ENCODE measurements around the gene AFMID. TPM values are rescaled to one million over a fixed set of nuclear protein-coding genes. Genes with fewer than 3 reads are reported as not detected.

Gene AFMID
- total and polyA plus RNA-seq, 2 donors (not counting 3 experiments of a cell fraction or from before 2014, with no cell fraction given), result 33.5 to 42.9 TPM

DNA sequence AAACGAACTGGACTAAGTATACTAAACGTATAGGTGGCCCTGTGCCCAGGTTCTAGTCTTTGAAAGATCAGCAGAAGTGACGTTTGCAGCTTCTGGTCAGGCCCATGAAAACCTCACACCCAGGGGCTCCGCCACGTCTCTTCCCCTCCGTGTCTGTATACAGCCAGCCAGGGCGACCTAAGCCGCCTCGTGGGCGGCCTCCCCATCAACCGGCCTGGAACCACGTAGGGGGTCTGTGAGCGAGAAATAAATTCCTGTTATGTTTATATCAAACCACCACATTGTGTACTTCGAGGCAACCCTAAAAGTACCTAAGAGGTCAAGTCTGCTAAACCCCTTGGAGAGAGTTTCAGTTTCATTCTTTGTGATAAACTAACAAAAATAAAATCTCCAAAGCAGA lies 7.1 kb upstream of the AFMID start:
- Histone ChIP-seq H3K9me3 (replicated peaks; ENCODE audit: control insufficient read depth, insufficient read depth, low read length) (no peaks in the 10 kb centered on the region), H3K79me2 (ENCODE audit: control insufficient read depth, insufficient read depth, low read length) (peaks cover 2% of the 10 kb centered on the region), H3K4me3 (replicated peaks in 1 of 3; ENCODE audit: insufficient read depth in 1 of 3, low read depth in 1 of 3, low read length in 3 of 3) (no peak overlapping the region), H2AFZ (ENCODE audit: low read depth, low read length) (no peak overlapping the region), H3K9me1 (replicated peaks; ENCODE audit: control insufficient read depth, extremely low read depth, insufficient read depth, low read length) (no peaks in the 10 kb centered on the region), H3K9ac (replicated peaks; ENCODE audit: extremely low read depth, insufficient read depth, low read length) (no peak overlapping the region), H3K36me3 (ENCODE audit: control insufficient read depth in 2 of 2, extremely low read depth in 1 of 2, insufficient read depth in 2 of 2, low read length in 2 of 2) (no peaks in the 10 kb centered on the region), H3K4me1 (ENCODE audit: control insufficient read depth, extremely low read depth, insufficient read depth, low read length) (peaks cover under 1% of the 10 kb centered on the region), H4K20me1 (replicated peaks; ENCODE audit: control insufficient read depth, extremely low read depth, insufficient read depth, low read length) (no peaks in the 10 kb centered on the region), H3K4me2 (ENCODE audit: insufficient read depth, low read length) (no peak overlapping the region), H3K27me3 (ENCODE audit: control insufficient read depth in 2 of 2, insufficient read depth in 2 of 2, low read length in 2 of 2) (no peaks in the 10 kb centered on the region), H3K27ac (ENCODE audit: insufficient read depth, low read depth, low read length) (no peak overlapping the region)
- DNase-seq (ENCODE audit: low read depth, low spot score), result no peak
- no TSS peak for BruUV-seq (replicated peaks)
- intact Hi-C loops (cut with micrococcal nuclease) (no loop called here), dilution Hi-C loops (cut with MboI; ENCODE audit: extremely low pct_ligation_motif_present, low sequenced_read_pairs) (no loop called here)
- no peak for TF ChIP-seq GATA2 (IDR thresholded peaks at IDR 0.05; ENCODE audit: insufficient read depth, insufficient read length, low read depth, low read length)
- TF ChIP-seq, protein P1, sequence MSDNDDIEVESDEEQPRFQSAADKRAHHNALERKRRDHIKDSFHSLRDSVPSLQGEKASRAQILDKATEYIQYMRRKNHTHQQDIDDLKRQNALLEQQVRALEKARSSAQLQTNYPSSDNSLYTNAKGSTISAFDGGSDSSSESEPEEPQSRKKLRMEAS (IDR thresholded peaks at IDR 0.05; ENCODE audit: insufficient read depth, insufficient read length), result no peak
- TF ChIP-seq, protein P2, sequence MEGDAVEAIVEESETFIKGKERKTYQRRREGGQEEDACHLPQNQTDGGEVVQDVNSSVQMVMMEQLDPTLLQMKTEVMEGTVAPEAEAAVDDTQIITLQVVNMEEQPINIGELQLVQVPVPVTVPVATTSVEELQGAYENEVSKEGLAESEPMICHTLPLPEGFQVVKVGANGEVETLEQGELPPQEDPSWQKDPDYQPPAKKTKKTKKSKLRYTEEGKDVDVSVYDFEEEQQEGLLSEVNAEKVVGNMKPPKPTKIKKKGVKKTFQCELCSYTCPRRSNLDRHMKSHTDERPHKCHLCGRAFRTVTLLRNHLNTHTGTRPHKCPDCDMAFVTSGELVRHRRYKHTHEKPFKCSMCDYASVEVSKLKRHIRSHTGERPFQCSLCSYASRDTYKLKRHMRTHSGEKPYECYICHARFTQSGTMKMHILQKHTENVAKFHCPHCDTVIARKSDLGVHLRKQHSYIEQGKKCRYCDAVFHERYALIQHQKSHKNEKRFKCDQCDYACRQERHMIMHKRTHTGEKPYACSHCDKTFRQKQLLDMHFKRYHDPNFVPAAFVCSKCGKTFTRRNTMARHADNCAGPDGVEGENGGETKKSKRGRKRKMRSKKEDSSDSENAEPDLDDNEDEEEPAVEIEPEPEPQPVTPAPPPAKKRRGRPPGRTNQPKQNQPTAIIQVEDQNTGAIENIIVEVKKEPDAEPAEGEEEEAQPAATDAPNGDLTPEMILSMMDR (IDR thresholded peaks at IDR 0.05; ENCODE audit: extremely low read depth in 1 of 2, insufficient read depth in 1 of 2, low read depth in 1 of 2, low read length in 2 of 2), result no peak
- TF ChIP-seq MYC (IDR thresholded peaks at IDR 0.05; ENCODE audit: low read depth, low read length), result no peak
- TF ChIP-seq EZH2 (IDR thresholded peaks at IDR 0.05; ENCODE audit: borderline replicate concordance, low read depth, low read length, severe bottlenecking), result no peak
- no peak for TF ChIP-seq JUN (IDR thresholded peaks at IDR 0.05; ENCODE audit: borderline replicate concordance, insufficient read depth, insufficient read length, low read depth)
- TF ChIP-seq POLR2AphosphoS5 (IDR thresholded peaks at IDR 0.05; ENCODE audit: insufficient read depth, low read depth, low read length), result no peak
- no peak for TF ChIP-seq FOS (IDR thresholded peaks at IDR 0.05; ENCODE audit: borderline replicate concordance, insufficient read depth, low read length)
- no peak for TF ChIP-seq POLR2A (IDR thresholded peaks at IDR 0.05; ENCODE audit: low read depth, low read length)
- FAIRE-seq, result no peak
- ChIA-PET CTCF (no interaction called here), POLR2A (no interaction called here)
